Muscle layer of colon (tissue), 2 donors: ENCODE data around the gene RYR3.

Experiments used
- H3K27ac ChIP-seq: one replicate; pipeline ENCODE4 v1.7.0; 2013; ENCODE audit warnings: low read depth, mild to moderate bottlenecking, low read length, moderate library complexity
- H3K27me3 ChIP-seq, 2 donors: one replicate each; pipeline ENCODE4 v1.7.0; 2013; ENCODE audit warnings: low read length in 2 of 2, mild to moderate bottlenecking in 2 of 2; ENCODE audit not compliant: insufficient read depth in 2 of 2, control insufficient read depth in 1 of 2
- H3K36me3 ChIP-seq: one replicate; pipeline ENCODE4 v1.7.0; 2013; ENCODE audit warnings: mild to moderate bottlenecking, low read length; ENCODE audit not compliant: insufficient read depth
- H3K4me1 ChIP-seq: one replicate; pipeline ENCODE4 v1.7.0; 2013; ENCODE audit warnings: mild to moderate bottlenecking, low read length; ENCODE audit not compliant: insufficient read depth
- H3K4me3 ChIP-seq, 2 donors: one replicate each; pipeline ENCODE4 v1.7.0; 2013; ENCODE audit warnings: low read length in 2 of 2, low read depth in 1 of 2, mild to moderate bottlenecking in 1 of 2, moderate library complexity in 1 of 2
- H3K9ac ChIP-seq: one replicate; pipeline ENCODE4 v1.7.0; 2013; ENCODE audit warnings: low read length
- H3K9me3 ChIP-seq: one replicate; pipeline ENCODE4 v1.7.0; 2013; ENCODE audit warnings: mild to moderate bottlenecking, low read length
- donor health status: abdominal sarcoma.
- donor health status: Adenocarcinoma of cecum.

The RYR3 gene

DNA sequence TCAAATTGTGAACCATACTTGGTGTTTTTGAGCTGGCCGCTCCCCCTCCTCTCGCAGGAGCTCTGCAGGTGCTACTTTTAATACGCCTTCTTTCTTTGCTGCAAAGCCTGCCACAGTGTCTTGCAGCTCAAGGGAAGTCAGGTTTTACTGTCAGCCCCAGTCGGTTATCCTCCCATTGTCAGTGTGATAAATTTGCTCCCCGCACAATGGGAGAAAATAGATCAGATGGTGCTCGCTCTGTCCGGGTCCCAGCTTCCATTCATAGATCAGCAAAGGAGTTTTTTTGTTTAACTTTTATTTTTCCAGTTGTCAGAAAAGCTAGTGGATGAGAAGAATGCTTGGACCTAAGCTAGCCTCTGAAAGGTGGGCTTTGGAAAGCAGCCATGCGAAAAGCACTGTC lies 207.7 kb downstream of the RYR3 start:
- Histone ChIP-seq H3K4me3 (no peak overlapping the region), H3K4me1 (no peaks in the 10 kb centered on the region), H3K27ac (no peak overlapping the region), H3K9ac (no peak overlapping the region), H3K27me3 (no peaks in the 10 kb centered on the region), H3K36me3 (no peaks in the 10 kb centered on the region), H3K9me3 (no peaks in the 10 kb centered on the region)

DNA sequence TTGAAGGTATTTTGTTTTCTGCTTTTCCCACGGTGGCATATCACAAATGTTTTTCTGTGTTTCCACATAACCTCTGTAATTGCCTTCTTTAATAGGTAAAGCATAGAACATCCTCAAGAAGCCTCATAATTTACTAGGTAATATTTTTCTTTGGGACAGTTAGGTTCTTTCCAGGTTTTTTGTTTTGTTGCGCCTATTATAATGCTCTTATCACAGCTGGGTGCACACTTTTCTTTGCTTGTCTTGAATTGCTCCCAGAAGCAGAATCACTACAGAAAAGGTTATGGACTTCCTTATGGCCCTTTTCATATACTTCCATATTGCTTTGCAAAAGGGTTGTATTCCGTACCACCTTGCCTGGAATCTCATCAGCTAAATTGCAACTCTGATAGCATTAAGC lies 213.5 kb downstream of the RYR3 start:
- no peaks in the 10 kb centered on the region for H3K36me3 ChIP-seq
- no peaks in the 10 kb centered on the region for H3K4me1 ChIP-seq
- H3K9me3 ChIP-seq, result no peaks in the 10 kb centered on the region
- no peaks in the 10 kb centered on the region for H3K27me3 ChIP-seq
- H3K9ac ChIP-seq, result no peak overlapping the region
- H3K4me3 ChIP-seq, result no peak overlapping the region
- no peak overlapping the region for H3K27ac ChIP-seq

DNA sequence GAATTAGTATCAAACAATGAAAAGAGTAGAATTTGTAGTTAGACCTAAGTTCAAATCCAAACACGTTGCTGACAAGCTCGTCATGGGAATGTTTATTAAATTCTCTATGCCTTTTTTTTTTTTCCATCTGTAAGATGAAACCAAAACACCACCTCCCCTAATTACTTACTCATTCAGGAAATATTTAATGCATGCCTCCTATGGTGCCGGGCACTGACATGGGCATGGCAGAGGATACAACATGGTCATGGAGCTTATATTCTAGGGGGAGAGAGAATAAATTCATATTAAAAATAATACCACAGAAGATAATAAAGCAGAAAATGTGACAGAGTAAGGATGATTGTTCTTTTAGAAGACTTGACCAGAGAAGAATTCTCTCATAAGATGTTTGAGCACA lies 215.8 kb downstream of the RYR3 start:
- Histone ChIP-seq H3K27me3 (no peaks in the 10 kb centered on the region), H3K36me3 (no peaks in the 10 kb centered on the region), H3K4me3 (no peak overlapping the region), H3K4me1 (no peaks in the 10 kb centered on the region), H3K9me3 (no peaks in the 10 kb centered on the region), H3K27ac (no peak overlapping the region), H3K9ac (no peak overlapping the region)

- Histone ChIP-seq H3K27ac (no peak overlapping the region), H3K9me3 (no peaks in the 10 kb centered on the region), H3K9ac (no peak overlapping the region), H3K36me3 (no peaks in the 10 kb centered on the region), H3K4me3 (no peak overlapping the region), H3K4me1 (no peaks in the 10 kb centered on the region), H3K27me3 (no peaks in the 10 kb centered on the region)
Measured at GRCh38 chr15:33533197-33533596, 222.4 kb downstream of the RYR3 start.

DNA sequence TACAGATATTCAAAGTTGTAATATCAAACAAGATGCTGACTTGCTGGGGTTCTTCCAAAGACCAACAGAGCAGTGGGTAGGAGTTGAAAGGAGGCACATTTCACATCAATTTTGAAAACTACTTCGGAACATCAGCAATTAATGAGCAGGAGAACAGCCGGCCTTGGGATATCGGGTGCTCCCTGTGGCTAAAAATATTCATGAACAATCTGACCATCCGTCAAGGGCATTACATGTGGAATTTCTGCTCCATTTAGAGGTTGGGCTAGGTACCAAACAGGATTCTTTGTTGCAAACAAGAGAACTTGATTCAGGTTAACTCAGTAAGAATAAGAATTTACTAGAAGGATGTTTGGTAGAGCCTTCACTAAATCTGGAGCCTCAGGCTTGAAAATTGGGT lies 223.9 kb downstream of the RYR3 start:
- H3K36me3 ChIP-seq, result no peaks in the 10 kb centered on the region
- no peaks in the 10 kb centered on the region for H3K27me3 ChIP-seq
- H3K27ac ChIP-seq, result no peak overlapping the region

GRCh38 chr15:33535135-33535534 lies 224.4 kb downstream of the RYR3 start:
- H3K9me3 ChIP-seq, result no peaks in the 10 kb centered on the region
- H3K27ac ChIP-seq, result no peak overlapping the region
- H3K4me1 ChIP-seq, result no peaks in the 10 kb centered on the region
- H3K27me3 ChIP-seq, result no peaks in the 10 kb centered on the region
- no peak overlapping the region for H3K4me3 ChIP-seq
- no peaks in the 10 kb centered on the region for H3K36me3 ChIP-seq
- H3K9ac ChIP-seq, result no peak overlapping the region

More for the DNA sequence above, 223.9 kb downstream of the RYR3 start:
- Histone ChIP-seq H3K4me3 (no peak overlapping the region), H3K4me1 (no peaks in the 10 kb centered on the region), H3K9me3 (no peaks in the 10 kb centered on the region), H3K9ac (no peak overlapping the region)

GRCh38 chr15:33539825-33540573 lies 229.2 kb downstream of the RYR3 start:
- H3K27me3 ChIP-seq, result no peaks in the 10 kb centered on the region
- no peak overlapping the region for H3K4me3 ChIP-seq
- no peaks in the 10 kb centered on the region for H3K9me3 ChIP-seq
- no peak overlapping the region for H3K9ac ChIP-seq
- no peaks in the 10 kb centered on the region for H3K4me1 ChIP-seq
- H3K36me3 ChIP-seq, result peaks cover 14% of the 10 kb centered on the region
- no peak overlapping the region for H3K27ac ChIP-seq

DNA sequence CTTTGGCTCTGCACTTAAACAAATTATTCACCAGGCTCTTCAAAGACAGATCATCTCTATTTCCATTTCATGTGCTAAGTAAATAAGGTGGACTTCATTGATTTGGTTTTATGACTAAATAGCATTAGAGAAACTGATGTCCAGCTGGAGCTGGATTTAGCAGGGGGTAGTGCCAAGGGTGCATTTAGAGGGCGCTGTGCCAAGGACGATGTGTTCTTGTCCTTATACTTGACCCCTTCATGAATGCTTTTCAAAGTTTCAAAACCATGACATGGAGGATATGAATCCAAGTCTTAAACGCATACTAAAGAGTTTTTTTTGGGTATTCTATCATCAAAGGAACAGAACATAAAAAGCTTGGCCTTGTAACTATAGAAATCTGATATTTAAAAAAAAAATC lies 233.2 kb downstream of the RYR3 start:
- Histone ChIP-seq H3K9me3 (no peaks in the 10 kb centered on the region), H3K4me1 (no peaks in the 10 kb centered on the region), H3K9ac (no peak overlapping the region), H3K27ac (no peak overlapping the region), H3K4me3 (no peak overlapping the region), H3K27me3 (no peaks in the 10 kb centered on the region), H3K36me3 (peaks cover 19% of the 10 kb centered on the region)

GRCh38 chr15:33545866-33546265 lies 235.1 kb downstream of the RYR3 start:
- Histone ChIP-seq H3K27ac (no peak overlapping the region), H3K9ac (no peak overlapping the region), H3K4me3 (no peak overlapping the region), H3K9me3 (no peaks in the 10 kb centered on the region), H3K36me3 (peaks cover 19% of the 10 kb centered on the region), H3K4me1 (no peaks in the 10 kb centered on the region), H3K27me3 (no peaks in the 10 kb centered on the region)

- no peaks in the 10 kb centered on the region for H3K27me3 ChIP-seq
- no peaks in the 10 kb centered on the region for H3K9me3 ChIP-seq
- no peaks in the 10 kb centered on the region for H3K4me1 ChIP-seq
- peaks cover 19% of the 10 kb centered on the region for H3K36me3 ChIP-seq
- H3K9ac ChIP-seq, result no peak overlapping the region
- no peak overlapping the region for H3K4me3 ChIP-seq
- H3K27ac ChIP-seq, result no peak overlapping the region
Measured at GRCh38 chr15:33547876-33548275, 237.1 kb downstream of the RYR3 start.

DNA sequence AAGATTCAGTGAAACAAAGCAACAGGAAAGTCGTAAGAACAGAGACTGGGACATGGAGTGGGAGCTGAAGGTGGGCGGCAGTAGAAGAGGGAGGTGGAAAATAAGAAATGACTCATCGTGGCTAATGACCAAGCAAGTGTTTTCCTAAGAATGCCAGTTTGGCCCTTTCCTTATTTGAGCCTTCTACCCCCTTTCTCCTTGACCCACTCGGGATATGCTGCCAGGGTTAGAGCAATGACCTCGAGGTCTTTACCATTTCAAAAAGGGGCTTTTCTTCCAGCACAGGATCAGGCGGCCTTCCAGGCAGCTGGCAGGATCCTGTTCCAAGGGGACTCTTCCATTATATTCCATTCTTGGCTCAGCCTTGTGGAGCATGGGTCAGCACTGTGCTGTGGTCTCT lies 241.1 kb downstream of the RYR3 start:
- Histone ChIP-seq H3K4me1 (no peaks in the 10 kb centered on the region), H3K4me3 (no peak overlapping the region), H3K36me3 (no peaks in the 10 kb centered on the region), H3K9ac (no peak overlapping the region), H3K9me3 (no peaks in the 10 kb centered on the region), H3K27me3 (no peaks in the 10 kb centered on the region), H3K27ac (no peak overlapping the region)

- Histone ChIP-seq H3K4me1 (no peaks in the 10 kb centered on the region), H3K9me3 (no peaks in the 10 kb centered on the region), H3K4me3 (no peak overlapping the region), H3K36me3 (no peaks in the 10 kb centered on the region), H3K9ac (no peak overlapping the region), H3K27ac (no peak overlapping the region), H3K27me3 (no peaks in the 10 kb centered on the region)
Measured at GRCh38 chr15:33553157-33553556, 242.4 kb downstream of the RYR3 start.
